HG02981 (cell line): ENCODE data around the gene RIOK3.
"Not testable (repeated sequence)": the region's sequence is repeated elsewhere in the genome, so short reads cannot be mapped to it uniquely, and the experiment has no call there.

Experiments used
- ATAC-seq: cut with Tn5 transposase; IDR thresholded peaks from one replicate; pipeline ENCODE4 v1.9.1; 2021; ENCODE audit warnings: mild to moderate bottlenecking, moderate library complexity; ENCODE audit not compliant: unreplicated experiment

Gene RIOK3

GRCh38 chr18:23494992-23495391, 41.9 kb downstream of the RIOK3 start:
- ATAC-seq, result no peak

GRCh38 chr18:23495723-23496440, 42.8 kb downstream of the RIOK3 start:
- ATAC-seq, result no peak

DNA sequence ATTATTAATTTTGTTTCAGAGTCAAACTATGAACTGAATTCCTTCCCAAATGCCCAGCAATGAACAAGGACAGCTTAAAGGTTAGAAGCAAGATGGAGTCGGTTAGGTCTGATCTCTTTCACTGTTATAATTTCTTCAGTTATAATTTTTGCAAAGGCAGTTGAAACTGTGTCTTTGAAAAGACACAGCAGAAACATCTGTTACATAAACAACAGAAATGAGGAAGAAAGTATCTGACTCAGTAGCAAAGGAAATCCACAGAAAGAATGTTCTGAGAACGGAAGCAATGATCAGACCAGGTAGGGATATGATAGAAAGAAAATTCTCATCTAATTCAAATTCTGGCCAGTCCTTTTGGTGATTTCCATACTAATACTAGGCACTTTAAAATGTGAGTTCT, 45.0 kb downstream of the RIOK3 start:
- ATAC-seq, result no peak

- peak; percentile 40 for ATAC-seq
Measured at GRCh38 chr18:23498877-23499276, 45.8 kb downstream of the RIOK3 start.

GRCh38 chr18:23499291-23499781, 46.2 kb downstream of the RIOK3 start:
- no peak for ATAC-seq

DNA sequence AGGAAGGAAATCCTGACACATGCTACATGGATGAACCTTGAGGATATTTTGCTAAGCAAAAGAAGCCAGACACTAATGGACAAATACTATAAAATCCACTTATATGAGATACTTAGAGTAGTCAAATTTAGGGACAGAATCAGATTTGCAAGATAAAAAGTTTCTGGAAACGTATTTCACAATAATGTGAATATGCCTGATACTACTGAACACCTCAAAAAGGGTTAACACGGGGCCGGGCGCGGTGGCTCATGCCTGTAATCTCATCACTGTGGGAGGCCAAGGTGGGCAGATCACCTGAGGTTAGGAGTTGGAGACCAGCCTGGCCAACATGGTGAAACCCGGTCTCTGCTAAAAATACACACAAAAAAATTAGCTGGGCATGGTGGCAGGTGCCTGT, 48.5 kb downstream of the RIOK3 start:
- no peak for ATAC-seq

DNA sequence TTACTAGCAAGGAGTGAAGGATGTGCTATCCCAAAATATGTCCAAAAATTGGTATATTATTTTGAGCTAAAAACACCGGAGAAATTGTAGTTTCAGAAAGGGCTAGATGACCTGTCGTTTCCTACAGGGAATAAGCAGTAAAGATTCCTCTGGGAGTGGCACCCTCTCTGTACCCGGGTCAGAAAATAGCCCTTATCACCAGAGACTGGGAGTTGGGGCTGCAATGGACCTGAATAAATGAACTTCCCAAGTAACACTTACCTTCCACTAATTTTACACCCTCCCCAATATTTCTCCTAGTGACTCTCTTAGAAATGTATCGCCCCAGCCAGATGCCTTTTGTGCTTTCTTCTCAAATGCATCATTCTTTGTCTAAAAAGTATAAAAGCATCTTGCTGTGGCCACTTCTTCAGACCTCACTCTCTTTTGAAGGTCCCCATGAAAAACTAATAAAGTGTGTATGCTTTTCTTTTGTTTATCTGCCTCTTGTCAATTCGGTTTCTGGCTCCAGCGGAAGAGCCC, 49.5 kb downstream of the RIOK3 start:
- ATAC-seq, result no peak

- peak; percentile 71 for ATAC-seq
Measured at GRCh38 chr18:23503038-23503962, 50.2 kb downstream of the RIOK3 start, which contains the start of gene RMC1. RMC1 (plus strand) TSS chr18:23503511; CDS start chr18:23503619, 108 bp downstream.

DNA sequence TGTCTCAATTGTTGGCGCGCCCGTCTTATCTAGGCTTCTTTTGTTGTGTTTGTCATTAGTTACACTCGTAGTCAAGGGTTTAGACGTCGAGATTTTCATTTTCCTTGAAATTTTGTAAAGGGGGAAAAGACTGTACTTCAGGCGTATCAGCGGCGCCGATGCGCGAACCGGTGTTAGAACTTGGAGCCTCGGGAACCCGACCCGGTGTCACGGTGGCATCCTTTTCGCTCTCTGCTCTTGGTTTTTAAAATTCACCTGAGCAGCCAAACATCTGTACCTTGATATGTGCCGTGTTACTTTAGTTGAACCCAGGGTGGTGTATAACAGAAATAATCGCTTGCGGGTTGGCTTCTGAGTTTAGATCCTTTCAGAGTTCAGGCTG, 50.9 kb downstream of the RIOK3 start:
- no peak for ATAC-seq

DNA sequence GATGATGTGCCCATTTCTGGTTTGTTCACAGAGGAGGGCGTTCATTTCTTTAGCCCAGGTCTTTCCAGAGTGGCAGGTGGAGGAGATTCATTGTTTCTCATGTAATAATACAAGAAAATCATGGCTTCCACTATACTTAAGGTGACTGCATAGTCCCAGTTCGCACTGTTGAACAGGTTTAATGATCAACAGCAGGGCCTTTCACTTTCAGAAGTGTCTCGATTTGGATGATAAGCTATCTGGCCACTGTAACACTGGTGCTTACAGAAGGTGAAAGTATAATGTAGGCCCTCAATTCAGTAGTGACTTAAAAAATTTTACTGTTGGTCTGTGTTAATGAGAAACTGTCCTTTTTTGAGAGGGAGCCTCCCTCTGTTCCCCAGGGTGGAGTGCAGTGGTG, 51.6 kb downstream of the RIOK3 start:
- ATAC-seq, result peak; percentile 61

DNA sequence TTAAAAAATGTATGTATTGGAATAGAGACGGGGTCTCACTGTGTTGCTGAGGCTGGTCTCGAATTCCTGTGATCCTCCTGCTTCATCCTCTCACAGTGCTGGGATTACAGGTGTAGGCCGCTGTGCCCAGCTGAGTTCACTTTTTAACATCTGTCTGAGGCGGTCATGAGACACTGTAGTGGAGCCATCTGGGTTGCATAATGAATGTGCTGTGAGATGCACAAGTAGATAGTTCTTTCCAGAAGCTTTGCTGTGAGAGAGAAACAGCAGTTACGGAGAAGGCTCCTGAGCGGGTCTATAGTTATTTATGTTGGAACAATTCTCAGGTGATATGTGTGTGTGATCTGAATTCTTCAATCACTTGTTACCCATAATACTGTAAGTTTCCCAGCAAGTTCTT, 53.3 kb downstream of the RIOK3 start:
- no peak for ATAC-seq

DNA sequence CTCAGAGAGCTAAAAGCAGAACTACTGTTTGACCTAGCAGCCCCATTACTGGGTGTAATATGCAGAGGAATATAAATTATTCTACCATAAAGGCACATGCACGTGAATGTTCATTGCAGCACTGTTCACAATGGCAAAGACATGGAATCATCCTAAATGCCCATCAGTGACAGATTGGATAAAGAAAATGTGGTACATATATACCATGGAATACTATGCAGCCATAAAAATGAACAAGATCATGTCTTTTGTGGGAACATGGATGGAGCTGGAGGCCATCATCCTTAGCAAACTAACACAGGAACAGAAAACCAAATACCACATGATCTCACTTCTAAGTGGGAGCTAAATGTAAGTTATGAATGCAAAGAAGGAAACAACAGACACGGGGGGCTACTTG, 57.8 kb downstream of the RIOK3 start:
- not testable (repeated sequence) for ATAC-seq

DNA sequence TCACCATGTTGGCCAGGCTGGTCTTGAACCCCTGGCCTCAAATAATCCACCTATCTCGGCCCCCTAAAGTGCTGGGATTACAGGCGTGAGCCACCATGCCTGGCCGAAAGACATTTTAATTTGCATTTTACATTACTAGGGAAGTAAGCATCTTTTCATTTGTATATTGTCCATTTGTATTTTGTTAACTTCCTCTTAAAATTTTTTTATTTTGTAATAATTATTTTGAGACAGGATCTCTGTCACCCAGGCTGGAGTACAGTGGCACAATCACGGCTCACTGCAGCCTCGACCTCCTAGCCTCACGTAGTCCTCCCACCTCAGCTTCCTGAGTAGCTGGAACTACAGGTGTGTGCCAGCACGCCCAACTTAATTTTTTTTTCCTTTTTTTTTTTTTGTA, 59.1 kb downstream of the RIOK3 start:
- ATAC-seq, result not testable (repeated sequence)

GRCh38 chr18:23512641-23513040, 59.6 kb downstream of the RIOK3 start:
- no peak for ATAC-seq

DNA sequence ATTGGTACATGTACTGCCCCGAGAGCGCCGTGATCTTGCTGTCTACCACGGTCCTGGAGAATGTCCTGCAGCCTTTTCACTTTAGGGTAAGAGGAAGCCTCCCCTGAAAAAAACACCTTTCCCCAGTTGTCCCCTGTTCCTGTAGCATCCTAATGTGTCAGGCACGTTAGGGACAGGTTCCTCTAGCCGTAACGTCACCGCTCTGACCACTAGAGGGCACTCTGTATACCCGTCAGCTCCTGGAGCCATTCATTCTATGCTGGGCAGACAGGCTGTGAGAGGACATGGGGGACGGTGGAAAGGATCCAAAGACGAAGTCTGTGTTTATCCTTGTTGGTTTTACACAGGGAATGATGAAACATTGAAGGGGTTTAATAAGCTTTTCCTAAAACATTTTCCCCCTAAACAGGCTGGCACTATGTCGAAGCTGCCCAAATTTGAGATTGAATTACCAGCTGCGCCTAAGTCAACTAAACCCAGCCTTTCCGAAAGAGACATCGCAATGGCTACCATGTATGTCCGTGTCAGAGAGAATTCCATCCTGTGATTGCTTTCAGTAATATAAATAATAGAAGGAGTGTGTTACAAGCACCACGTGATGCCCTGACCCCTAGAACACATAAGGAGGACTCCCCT, 62.9 kb downstream of the RIOK3 start:
- peak; percentile 89 for ATAC-seq

- no peak for ATAC-seq
Measured at GRCh38 chr18:23519734-23520133, 66.6 kb downstream of the RIOK3 start.

- ATAC-seq, result no peak
Measured at GRCh38 chr18:23521271-23521670, 68.2 kb downstream of the RIOK3 start.

GRCh38 chr18:23521907-23522306, 68.8 kb downstream of the RIOK3 start:
- ATAC-seq, result no peak

DNA sequence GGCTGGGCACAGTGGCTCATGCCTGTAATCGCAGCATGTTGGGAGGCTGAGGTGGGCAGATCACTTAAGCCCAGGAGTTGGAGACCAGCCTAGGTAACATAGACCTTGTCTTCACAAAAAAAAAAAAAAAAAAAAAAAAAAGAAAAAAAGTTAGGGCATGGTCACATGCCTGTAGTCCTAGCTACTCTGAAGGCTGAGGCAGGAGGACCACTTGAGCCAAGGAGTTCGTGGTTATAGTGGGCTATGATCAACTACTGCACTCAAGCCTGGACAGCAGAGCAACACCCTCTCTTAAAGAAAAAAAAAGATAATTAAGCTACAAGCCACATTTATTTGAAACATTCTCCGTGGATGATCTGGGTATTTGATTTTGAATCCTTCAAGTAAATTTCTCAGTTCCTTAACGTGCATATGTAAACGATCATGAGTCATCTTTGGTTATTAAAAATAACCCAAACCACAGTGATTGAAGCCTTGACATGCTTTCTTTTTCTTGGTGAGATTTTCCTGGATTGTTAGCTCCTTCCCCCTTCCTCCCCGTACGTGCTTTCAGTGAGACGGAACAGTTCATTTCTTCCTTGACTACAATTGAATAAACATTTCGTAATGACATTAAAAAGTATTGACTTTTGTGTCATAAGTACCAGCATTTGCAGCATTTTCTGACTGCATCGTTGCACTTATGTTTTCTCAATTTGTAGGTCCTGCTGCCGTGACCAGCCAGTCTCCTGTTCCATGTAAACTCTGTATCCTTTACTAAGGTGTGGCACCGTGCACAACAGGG, 70.5 kb downstream of the RIOK3 start:
- ATAC-seq, result no peak

GRCh38 chr18:23524213-23524707, 71.2 kb downstream of the RIOK3 start:
- ATAC-seq, result no peak
